MV-4-11 (cell line): ENCODE measurements around the gene ZNRF2.

Experiments
- DNase-seq: peaks from one replicate; lab custom pipeline; 2025; lab: John Stamatoyannopoulos, UW

The ZNRF2 gene

GRCh38 chr7:30412782-30413504 lies 128.5 kb downstream of the ZNRF2 start:
- DNase-seq: peak; percentile 74

GRCh38 chr7:30413864-30414263 lies 129.5 kb downstream of the ZNRF2 start:
- DNase-seq: no peak
